Lung (tissue), 12 donors: ENCODE data around the gene PROM1. TPM values are rescaled to one million over a fixed set of nuclear protein-coding genes. Genes with fewer than 3 reads are reported as not detected.

Experiments
- ATAC-seq: fragments of 200-7000 bp; cut with Tn5 transposase; one replicate; pipeline ENCODE4 v1.9.1; 2020; ENCODE audit warnings: moderate number of reproducible peaks; ENCODE audit not compliant: insufficient read depth, low FRiP score
- DNase-seq, 3 donors: peaks; one replicate each; pipeline ENCODE4 v3.0.0-alpha.2; 2013 to 2017
- H3K27ac ChIP-seq, 2 donors: one replicate each; pipeline ENCODE4 v1.5.1; 2013; ENCODE audit warnings: mild to moderate bottlenecking in 2 of 2, moderate library complexity in 2 of 2, control low read depth in 1 of 2, inconsistent platforms in 1 of 2, low read depth in 1 of 2, low read length in 1 of 2
- H3K27me3 ChIP-seq, 3 donors: one replicate each; pipeline ENCODE4 v1.5.1; 2013; ENCODE audit warnings: low read length in 2 of 3; ENCODE audit not compliant: control insufficient read depth in 3 of 3, insufficient read depth in 3 of 3
- H3K36me3 ChIP-seq, 4 donors: one replicate each; pipeline ENCODE4 v1.5.1; 2013; ENCODE audit warnings: low read length in 4 of 4, mild to moderate bottlenecking in 1 of 4, moderate library complexity in 1 of 4; ENCODE audit not compliant: control insufficient read depth in 4 of 4, insufficient read depth in 4 of 4
- H3K4me1 ChIP-seq, 5 donors: one replicate each; pipeline ENCODE4 v1.5.1; 2013; ENCODE audit warnings: low read length in 5 of 5, mild to moderate bottlenecking in 2 of 5, moderate library complexity in 1 of 5; ENCODE audit not compliant: control insufficient read depth in 5 of 5, insufficient read depth in 5 of 5
- H3K4me3 ChIP-seq: one replicate; pipeline ENCODE4 v1.5.1; 2013; ENCODE audit warnings: mild to moderate bottlenecking, control low read depth, moderate library complexity
- H3K9ac ChIP-seq, 2 donors: one replicate each; pipeline ENCODE4 v1.5.1; 2013; ENCODE audit warnings: low read length in 2 of 2, control low read depth in 1 of 2; ENCODE audit not compliant: insufficient read depth in 1 of 2
- H3K9me3 ChIP-seq, 4 donors: one replicate each; pipeline ENCODE4 v1.5.1; 2013; ENCODE audit warnings: low read length in 3 of 4, mild to moderate bottlenecking in 1 of 4, moderate library complexity in 1 of 4; ENCODE audit not compliant: control insufficient read depth in 4 of 4, insufficient read depth in 3 of 4
- CTCF ChIP-seq: IDR thresholded peaks from 2 replicates; pipeline ENCODE4 v1.5.1; 2012; ENCODE audit warnings: mild to moderate bottlenecking; ENCODE audit errors: control extremely low read depth, extremely low read depth
- WGBS, 2 donors: extraction: QIAGEN DNeasy Blood & Tissue Kit; methylation state at CpG; one replicate each; pipeline ENCODE4 v1.1.7; 2013; 5-methylcytosine and 5-hydroxymethylcytosine counted together
- polyA plus RNA-seq, 2 donors: library from polyadenylated mRNA; stranded (reverse); fragments of 200-250 nt; gene quantifications; one replicate each; pipeline ENCODE4 v1.2.1, GENCODE V29; 2013
- total RNA-seq, 2 donors: library from RNA; depleted of rRNA in 1 of 2; stranded (reverse); fragments of >200 nt in 1 of 2; gene quantifications; one replicate each; pipeline ENCODE4 v1.2.1, GENCODE V29; 2014 to 2021
- donor health status: control.
- donor health status: control.
- donor health status: Bipolar disorder and iron deficiency.
- donor health status: healthy.
- donor health status: DM: yes; HTN: yes; CAD: no.

The PROM1 gene
- total and polyA plus RNA-seq, 4 donors: 6.7 to 49.5 (median 27.6) TPM

- WGBS, 2 donors: 80 to 83% methylated on average over 11 of the region's 11 CpGs
- Histone ChIP-seq H3K36me3 (no peaks in the 10 kb centered on the region), H3K4me3 (no peak overlapping the region), H3K27ac (no peak overlapping the region), H3K9me3 (peaks cover 0 to 3% (median under 1%) of the 10 kb centered on the region in 4 donors), H3K9ac (no peak overlapping the region), H3K4me1 (no peaks in the 10 kb centered on the region), H3K27me3 (no peaks in the 10 kb centered on the region)
- ATAC-seq (no peak), DNase-seq (no peak)
- no peak for TF ChIP-seq CTCF
Observed at GRCh38 chr4:15968551-15969300, 115.1 kb downstream of the PROM1 start.

- ATAC-seq: no peak
- no peaks in the 10 kb centered on the region for H3K27me3 ChIP-seq
- no peaks in the 10 kb centered on the region for H3K36me3 ChIP-seq
- DNase-seq: no peak
- no peak overlapping the region for H3K27ac ChIP-seq
- no peak for TF ChIP-seq CTCF
- no peak overlapping the region for H3K9ac ChIP-seq
- WGBS, 2 donors: 64 to 74% methylated on average over 5 of the region's 5 CpGs
- H3K4me3 ChIP-seq: no peak overlapping the region
- no peaks in the 10 kb centered on the region for H3K4me1 ChIP-seq
- peaks cover 0 to 3% (median 2%) of the 10 kb centered on the region in 4 donors for H3K9me3 ChIP-seq
Observed at GRCh38 chr4:15965325-15965724, 118.5 kb downstream of the PROM1 start.

GRCh38 chr4:15964159-15964558, 119.7 kb downstream of the PROM1 start:
- H3K4me1 ChIP-seq: no peaks in the 10 kb centered on the region
- peaks cover 0 to 3% (median 2%) of the 10 kb centered on the region in 4 donors for H3K9me3 ChIP-seq
- no peak overlapping the region for H3K9ac ChIP-seq
- H3K27ac ChIP-seq: no peak overlapping the region
- TF ChIP-seq CTCF: no peak
- DNase-seq (no peak), ATAC-seq (no peak)
- no peaks in the 10 kb centered on the region for H3K36me3 ChIP-seq
- no peak overlapping the region for H3K4me3 ChIP-seq
- H3K27me3 ChIP-seq: no peaks in the 10 kb centered on the region
- 75 to 78% methylated on average over 5 of the region's 5 CpGs for WGBS, 2 donors
